Activated naive CD8-positive, alpha-beta T cell (primary cell): ENCODE data around the gene ENPP1.

Source experiments
- H3K27ac Mint-ChIP-seq: one replicate; pipeline ENCODE4 v1.8.0; 2021; ENCODE audit warnings: mixed read lengths
- H3K27me3 Mint-ChIP-seq: one replicate; pipeline ENCODE4 v1.8.0; 2021; ENCODE audit warnings: mixed read lengths
- H3K36me3 Mint-ChIP-seq: one replicate; pipeline ENCODE4 v1.8.0; 2021; ENCODE audit warnings: mixed read lengths
- H3K4me1 Mint-ChIP-seq: one replicate; pipeline ENCODE4 v1.8.0; 2021; ENCODE audit warnings: low read depth, mixed read lengths
- H3K4me3 Mint-ChIP-seq: one replicate; pipeline ENCODE4 v1.8.0; 2021; ENCODE audit warnings: mild to moderate bottlenecking, mixed read lengths
- H3K9me3 Mint-ChIP-seq: one replicate; pipeline ENCODE4 v1.8.0; 2021; ENCODE audit warnings: low read depth, mixed read lengths

The ENPP1 gene

DNA sequence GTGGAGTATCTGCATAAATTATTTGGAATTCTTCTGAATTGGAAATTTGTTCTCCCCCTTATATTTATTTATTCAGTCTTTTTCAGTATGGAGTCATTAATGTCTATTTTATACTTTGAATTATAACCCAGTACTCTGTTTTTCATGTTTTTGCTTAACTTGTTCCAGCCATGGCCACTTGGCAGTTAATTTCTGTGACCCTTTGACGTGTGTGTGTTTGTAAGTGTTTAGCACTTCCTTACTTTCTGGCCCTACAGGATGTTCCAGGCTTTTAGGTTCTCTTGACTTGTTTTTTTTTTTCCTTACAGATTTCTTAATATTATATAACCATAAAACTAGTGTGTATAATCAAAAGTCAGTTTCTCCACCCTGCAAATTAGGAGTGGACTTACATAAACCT is 24.1 kb downstream of the ENPP1 start:
- H3K4me1 Mint-ChIP-seq: no peaks in the 10 kb centered on the region
- H3K27me3 Mint-ChIP-seq: peaks cover 15% of the 10 kb centered on the region
- H3K27ac Mint-ChIP-seq: no peak overlapping the region
- H3K36me3 Mint-ChIP-seq: no peaks in the 10 kb centered on the region
- H3K9me3 Mint-ChIP-seq: no peaks in the 10 kb centered on the region
- H3K4me3 Mint-ChIP-seq: no peak overlapping the region

- Mint-ChIP-seq H3K36me3 (no peaks in the 10 kb centered on the region), H3K27ac (no peak overlapping the region)
Measured at GRCh38 chr6:131832363-131832762, 24.5 kb downstream of the ENPP1 start.

DNA sequence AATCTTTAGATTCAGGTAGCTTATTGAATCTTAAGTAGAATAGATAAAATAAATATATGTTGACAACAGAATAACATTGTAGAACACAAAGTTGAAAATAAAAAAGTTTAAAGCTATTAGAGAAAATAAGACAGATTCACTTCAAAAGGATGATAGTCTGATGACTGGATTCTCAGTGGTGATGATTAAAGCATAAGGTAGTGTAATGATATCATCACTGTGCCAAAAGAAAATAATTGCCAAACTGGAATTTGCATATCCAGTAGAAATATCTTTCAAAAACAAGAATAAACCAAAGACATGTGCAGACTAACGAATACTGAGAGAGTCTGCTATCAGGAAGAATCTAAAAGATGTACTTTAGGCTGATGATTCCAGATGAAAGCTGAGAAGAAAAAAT is 30.2 kb downstream of the ENPP1 start:
- no peaks in the 10 kb centered on the region for H3K4me1 Mint-ChIP-seq
- H3K4me3 Mint-ChIP-seq: no peak overlapping the region
- no peak overlapping the region for H3K27ac Mint-ChIP-seq
- no peaks in the 10 kb centered on the region for H3K9me3 Mint-ChIP-seq
- H3K27me3 Mint-ChIP-seq: peaks cover 10% of the 10 kb centered on the region
- no peaks in the 10 kb centered on the region for H3K36me3 Mint-ChIP-seq

More at GRCh38 chr6:131832363-131832762, 24.5 kb downstream of the ENPP1 start:
- Mint-ChIP-seq H3K4me3 (no peak overlapping the region), H3K9me3 (no peaks in the 10 kb centered on the region), H3K27me3 (peaks cover 14% of the 10 kb centered on the region), H3K4me1 (no peaks in the 10 kb centered on the region)

- H3K4me1 Mint-ChIP-seq: no peaks in the 10 kb centered on the region
- H3K27me3 Mint-ChIP-seq: peaks cover 6% of the 10 kb centered on the region
- no peak overlapping the region for H3K4me3 Mint-ChIP-seq
- no peaks in the 10 kb centered on the region for H3K9me3 Mint-ChIP-seq
- no peak overlapping the region for H3K27ac Mint-ChIP-seq
- H3K36me3 Mint-ChIP-seq: no peaks in the 10 kb centered on the region
Measured at GRCh38 chr6:131839388-131839787, 31.6 kb downstream of the ENPP1 start.

- Mint-ChIP-seq H3K4me3 (no peak overlapping the region), H3K27me3 (peaks cover 8% of the 10 kb centered on the region), H3K4me1 (no peaks in the 10 kb centered on the region), H3K36me3 (no peaks in the 10 kb centered on the region), H3K9me3 (no peaks in the 10 kb centered on the region), H3K27ac (no peak overlapping the region)
Measured at GRCh38 chr6:131840441-131840840, 32.6 kb downstream of the ENPP1 start.

- Mint-ChIP-seq H3K9me3 (no peaks in the 10 kb centered on the region), H3K27ac (no peak overlapping the region), H3K27me3 (peaks cover 12% of the 10 kb centered on the region), H3K4me3 (no peak overlapping the region), H3K36me3 (no peaks in the 10 kb centered on the region), H3K4me1 (no peaks in the 10 kb centered on the region)
Measured at GRCh38 chr6:131840936-131841583, 33.2 kb downstream of the ENPP1 start.

- peaks cover 16% of the 10 kb centered on the region for H3K27me3 Mint-ChIP-seq
- no peaks in the 10 kb centered on the region for H3K36me3 Mint-ChIP-seq
- H3K4me1 Mint-ChIP-seq: no peaks in the 10 kb centered on the region
- no peak overlapping the region for H3K4me3 Mint-ChIP-seq
- no peaks in the 10 kb centered on the region for H3K9me3 Mint-ChIP-seq
- H3K27ac Mint-ChIP-seq: no peak overlapping the region
Measured at GRCh38 chr6:131843768-131844167, 35.9 kb downstream of the ENPP1 start.

DNA sequence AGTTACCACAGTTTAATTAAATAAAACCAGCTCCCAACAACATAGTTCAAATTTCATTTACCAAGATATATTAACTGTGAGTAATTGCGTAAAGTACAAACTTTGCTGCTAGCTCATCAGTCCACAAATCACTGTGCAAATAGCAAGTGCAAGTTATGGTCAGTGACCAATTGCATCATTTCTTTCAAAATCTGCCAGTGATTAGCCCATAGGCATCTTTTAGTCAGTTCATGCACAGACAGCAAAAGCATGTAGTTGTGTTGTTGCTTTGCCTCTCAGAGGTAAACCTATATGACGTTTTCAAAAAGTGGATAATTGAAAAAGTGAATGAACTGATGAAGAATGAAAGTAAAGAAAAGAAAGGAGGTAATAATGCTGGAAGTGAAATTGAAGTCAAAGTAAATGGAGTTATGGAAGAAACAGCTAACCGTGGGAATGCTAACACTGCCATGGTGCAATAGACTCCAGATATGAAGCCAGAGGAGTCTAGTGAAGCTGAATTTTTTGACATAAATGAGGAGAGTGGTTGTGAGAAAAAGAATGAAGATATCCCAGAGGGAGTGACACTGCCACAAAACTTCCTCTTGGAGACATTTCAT is 36.5 kb downstream of the ENPP1 start:
- H3K27me3 Mint-ChIP-seq: peaks cover 19% of the 10 kb centered on the region
- no peaks in the 10 kb centered on the region for H3K36me3 Mint-ChIP-seq
- H3K9me3 Mint-ChIP-seq: no peaks in the 10 kb centered on the region
- H3K4me3 Mint-ChIP-seq: no peak overlapping the region
- no peak overlapping the region for H3K27ac Mint-ChIP-seq
- H3K4me1 Mint-ChIP-seq: no peaks in the 10 kb centered on the region

DNA sequence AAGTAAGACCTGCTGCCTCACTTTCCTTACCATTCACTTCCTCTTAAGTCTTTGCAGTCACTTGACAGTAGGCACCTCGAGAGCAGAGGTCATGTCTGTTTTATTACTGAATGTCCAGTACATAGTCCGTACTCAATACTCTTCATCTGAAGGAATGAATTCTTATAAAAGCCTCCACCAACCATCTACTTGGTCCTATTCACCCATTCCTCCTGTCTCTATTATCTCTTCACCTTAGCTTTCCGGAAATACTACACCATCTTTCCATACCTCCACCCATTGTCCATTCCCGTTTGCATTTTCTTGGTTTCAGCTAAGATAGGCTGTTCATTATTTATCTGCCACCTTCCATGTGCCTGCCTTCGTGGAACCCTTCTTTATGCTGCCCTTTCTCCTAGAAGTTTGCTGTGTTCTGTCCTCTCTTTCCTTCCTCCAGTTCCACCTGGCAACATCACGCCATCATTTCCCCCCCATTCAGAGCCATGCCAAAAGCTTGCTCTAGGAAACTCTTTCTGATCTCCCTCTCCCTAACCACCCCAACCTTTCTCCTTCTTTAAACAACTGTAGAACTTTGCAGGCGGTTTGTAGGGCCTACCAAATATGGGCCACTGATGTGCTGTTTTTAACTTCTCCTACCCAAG is 38.3 kb downstream of the ENPP1 start:
- no peaks in the 10 kb centered on the region for H3K9me3 Mint-ChIP-seq
- H3K27ac Mint-ChIP-seq: no peak overlapping the region
- no peaks in the 10 kb centered on the region for H3K4me1 Mint-ChIP-seq
- H3K27me3 Mint-ChIP-seq: peaks cover 21% of the 10 kb centered on the region
- no peak overlapping the region for H3K4me3 Mint-ChIP-seq
- no peaks in the 10 kb centered on the region for H3K36me3 Mint-ChIP-seq

- peaks cover 23% of the 10 kb centered on the region for H3K27me3 Mint-ChIP-seq
- H3K36me3 Mint-ChIP-seq: no peaks in the 10 kb centered on the region
- H3K27ac Mint-ChIP-seq: no peak overlapping the region
- H3K4me3 Mint-ChIP-seq: no peak overlapping the region
- no peaks in the 10 kb centered on the region for H3K4me1 Mint-ChIP-seq
- no peaks in the 10 kb centered on the region for H3K9me3 Mint-ChIP-seq
Measured at GRCh38 chr6:131846905-131847304, 39.1 kb downstream of the ENPP1 start.

- Mint-ChIP-seq H3K27ac (no peak overlapping the region), H3K4me3 (no peak overlapping the region), H3K4me1 (no peaks in the 10 kb centered on the region), H3K27me3 (peaks cover 17% of the 10 kb centered on the region), H3K9me3 (no peaks in the 10 kb centered on the region), H3K36me3 (no peaks in the 10 kb centered on the region)
Measured at GRCh38 chr6:131849799-131850198, 42.0 kb downstream of the ENPP1 start.

DNA sequence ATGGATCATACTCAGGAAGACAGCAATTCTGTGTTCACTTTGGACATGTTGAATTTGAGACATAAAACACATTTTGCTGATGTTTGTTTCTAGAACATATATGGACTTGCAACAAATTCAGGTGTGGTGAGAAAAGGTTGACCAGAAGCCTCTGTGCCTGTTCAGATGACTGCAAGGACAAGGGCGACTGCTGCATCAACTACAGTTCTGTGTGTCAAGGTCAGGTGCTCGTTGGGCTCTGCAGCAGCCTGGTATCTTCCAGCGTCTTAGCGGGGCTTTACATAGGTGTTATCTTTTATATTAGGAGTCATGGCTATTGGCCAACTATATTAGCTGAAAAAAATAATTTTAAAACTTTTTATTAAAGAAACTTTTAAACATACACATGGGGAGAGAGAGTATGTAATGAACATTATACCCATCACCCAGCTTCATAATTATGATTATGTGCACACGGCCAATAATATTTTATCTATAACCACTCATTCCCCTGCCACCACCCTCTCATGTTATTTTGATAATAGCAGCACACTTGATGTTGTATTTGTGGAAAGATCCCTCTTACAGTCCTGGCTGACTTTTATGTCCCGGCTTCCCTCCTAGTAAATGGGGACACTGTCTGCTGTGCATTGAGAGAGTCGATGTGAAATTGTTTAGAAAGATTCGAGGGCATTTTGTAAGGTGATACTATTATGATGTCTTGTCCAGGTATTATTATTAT is 43.4 kb downstream of the ENPP1 start:
- no peaks in the 10 kb centered on the region for H3K4me1 Mint-ChIP-seq
- H3K4me3 Mint-ChIP-seq: no peak overlapping the region
- no peaks in the 10 kb centered on the region for H3K36me3 Mint-ChIP-seq
- H3K27ac Mint-ChIP-seq: no peak overlapping the region
- peaks cover 11% of the 10 kb centered on the region for H3K27me3 Mint-ChIP-seq
- H3K9me3 Mint-ChIP-seq: no peaks in the 10 kb centered on the region

GRCh38 chr6:131852200-131852599 is 44.4 kb downstream of the ENPP1 start:
- Mint-ChIP-seq H3K36me3 (no peaks in the 10 kb centered on the region), H3K4me1 (no peaks in the 10 kb centered on the region), H3K9me3 (no peaks in the 10 kb centered on the region), H3K4me3 (no peak overlapping the region), H3K27me3 (peaks cover 7% of the 10 kb centered on the region), H3K27ac (no peak overlapping the region)

GRCh38 chr6:131854803-131855202 is 47.0 kb downstream of the ENPP1 start:
- no peak overlapping the region for H3K27ac Mint-ChIP-seq
- no peak overlapping the region for H3K4me3 Mint-ChIP-seq
- no peaks in the 10 kb centered on the region for H3K9me3 Mint-ChIP-seq
- no peaks in the 10 kb centered on the region for H3K36me3 Mint-ChIP-seq
- H3K27me3 Mint-ChIP-seq: peaks cover 4% of the 10 kb centered on the region
- H3K4me1 Mint-ChIP-seq: no peaks in the 10 kb centered on the region

DNA sequence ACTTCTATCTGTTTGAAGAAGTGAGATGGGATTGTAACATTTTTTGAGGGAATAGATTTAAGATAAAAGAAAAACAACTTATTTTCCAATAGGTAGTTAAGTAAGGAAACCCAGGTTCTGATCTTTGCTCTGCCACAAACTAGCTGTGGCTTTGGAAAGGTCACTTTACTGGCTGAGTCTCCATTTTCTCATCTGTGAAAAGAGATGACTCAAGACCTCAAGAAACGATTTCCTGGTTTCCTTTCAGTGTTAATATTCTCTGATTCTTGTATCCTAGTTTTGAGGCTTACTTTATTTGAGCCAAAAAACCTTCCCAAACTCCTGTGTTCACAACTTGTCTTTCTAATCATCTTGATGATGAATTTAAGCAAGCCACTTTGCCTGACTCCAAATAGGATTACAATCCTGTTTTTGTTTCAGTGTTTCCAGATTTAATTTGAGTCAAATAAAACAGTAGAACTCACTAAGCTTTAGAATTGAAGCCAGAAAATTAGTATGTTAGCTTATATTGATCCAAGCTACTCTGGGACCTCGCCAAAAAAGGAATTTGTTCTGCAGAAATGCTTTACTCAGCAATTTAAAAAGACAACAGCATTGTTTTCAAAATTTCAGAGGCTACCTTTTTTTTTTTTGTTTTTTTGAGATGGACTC is 51.1 kb downstream of the ENPP1 start:
- Mint-ChIP-seq H3K4me1 (no peaks in the 10 kb centered on the region), H3K27ac (no peak overlapping the region), H3K36me3 (no peaks in the 10 kb centered on the region), H3K4me3 (no peak overlapping the region), H3K27me3 (peaks cover 8% of the 10 kb centered on the region), H3K9me3 (no peaks in the 10 kb centered on the region)
